ENCODE results near the gene HSD17B14.

GRCh38 chr19:48795685-48796070, 40.6 kb downstream of the HSD17B14 start:
- no peak for TF ChIP-seq POLR2A (IDR thresholded peaks at IDR 0.05)
- no peak for TF ChIP-seq CTCF (IDR thresholded peaks at IDR 0.05)
- TF ChIP-seq POLR2AphosphoS5 (IDR thresholded peaks at IDR 0.05) = no peak

Data from stomach (tissue), 4 donors.